Heart right ventricle (tissue), 16 donors: ENCODE data around the gene ATP2B3. TPM values are rescaled to one million over a fixed set of nuclear protein-coding genes. Genes with fewer than 3 reads are reported as not detected.
A peak's percentile ranks its signal among the peaks of the same experiment; 100 is the strongest.

Source experiments
- ATAC-seq, 8 donors: fragments of 200-7000 bp; cut with Tn5 transposase; one replicate each; pipeline ENCODE4 v1.9.1; 2020; ENCODE audit warnings: mild to moderate bottlenecking in 8 of 8, moderate library complexity in 8 of 8, moderate number of reproducible peaks in 1 of 8
- DNase-seq, 2 donors: peaks; one replicate each; pipeline ENCODE4 v3.0.0-alpha.2; 2020
- H3K27ac ChIP-seq, 10 donors: fragments of 200-600 bp; sonication (generic) in 2 of 10; one replicate each; pipeline versions ENCODE4 v1.5.0 to v1.8.0; 2020 to 2022; ENCODE audit warnings: mild to moderate bottlenecking in 3 of 10
- H3K27me3 ChIP-seq, 7 donors: fragments of 200-600 bp; one replicate each; pipeline ENCODE4 v1.8.0; 2021 to 2022; ENCODE audit warnings: mild to moderate bottlenecking in 2 of 7
- H3K36me3 ChIP-seq, 9 donors: fragments of 200-600 bp; sonication (generic) in 1 of 9; one replicate each; pipeline versions ENCODE4 v1.5.0 to v1.8.0; 2020 to 2022; ENCODE audit warnings: mild to moderate bottlenecking in 2 of 9
- H3K4me1 ChIP-seq, 9 donors: fragments of 200-600 bp; sonication (generic) in 1 of 9; one replicate each; pipeline versions ENCODE4 v1.5.0 to v1.8.0; 2020 to 2022; ENCODE audit warnings: mild to moderate bottlenecking in 4 of 9
- H3K4me3 ChIP-seq, 10 donors: fragments of 200-600 bp; sonication (generic) in 2 of 10; one replicate each; pipeline versions ENCODE4 v1.5.0 to v1.8.0; 2020 to 2022; ENCODE audit warnings: mild to moderate bottlenecking in 7 of 10, moderate library complexity in 2 of 10
- H3K9me3 ChIP-seq, 11 donors: fragments of 200-600 bp in 10 of 11; sonication (generic) in 2 of 11; one replicate each; pipeline versions ENCODE4 v1.5.0 to v1.8.0; 2013 to 2022; ENCODE audit warnings: mild to moderate bottlenecking in 2 of 11, control low read depth in 1 of 11, moderate library complexity in 1 of 11
- WGBS, 2 donors: extraction: QIAGEN DNeasy Blood & Tissue Kit; methylation state at CpG; one replicate each; pipeline ENCODE4 v1.1.7; 2013; ENCODE audit warnings: inconsistent platforms in 1 of 2; 5-methylcytosine and 5-hydroxymethylcytosine counted together
- intact Hi-C, 10 donors: fragments of 100-400 bp; cut with DNase I; formaldehyde crosslinking; loops; one replicate each; pipeline versions ENCODE4 v1.11.1 to v1.14.2; 2022
- polyA plus RNA-seq, 2 donors: library from polyadenylated mRNA; stranded (reverse); fragments of 200-250 nt; gene quantifications; one replicate each; pipeline ENCODE4 v1.2.3, GENCODE V29; 2013
- total RNA-seq, 10 donors: library from RNA; stranded (reverse); fragmentation: NEBNext Ultra II Directional in 3 of 10; extraction: Animal tissue kit (Norgen Biotek cat#: 25700) in 3 of 10; gene quantifications; one replicate each; pipeline versions ENCODE4 v1.2.1 to v1.2.4, GENCODE V29; 2021 to 2023
- TF ChIP-seq, protein P1 (sequence below), 9 donors: fragments of 200-600 bp; sonication (generic) in 2 of 9; IDR thresholded peaks; one replicate each; pipeline versions ENCODE4 v1.5.0 to v1.8.0; 2021 to 2022; ENCODE audit warnings: antibody characterized with exemption in 9 of 9, mild to moderate bottlenecking in 5 of 9, moderate library complexity in 1 of 9
- donor health status: Arrhythmogenic right ventricular cardiomyopathy.
- donor health status: ischemic (EF 13 %, LVEDD 7.1; RV severe dilation, severe dysfunction).
- donor health status: healthy with polysubstance abuse.
- donor health status: DM: no; HTN: yes; CAD: no.
- donor health status: DM: no; HTN: no; CAD: no.
- donor health status: ischemic (EF 25% LVEDD 6.9; RV normal size, moderate dysfunction).
- donor health status: ischemic (EF 25% LVEDD 5.7; RV mildly dilated, moderate dysfunction).
- donor health status: healthy.
- donor health status: DM: yes; HTN: yes; CAD: no.
- donor health status: Ischemic cardiomyopathy.
- donor health status: ischemic (EF 35%, LVEDD 5.7; RV mildly dilated, moderate dysfunction).
- donor health status: nonischemic (EF 11% LVEDD 7.7; RV severe dilation, severe dysfunction).
- donor health status: DM: yes; HTN: yes; CAD: no.
- donor health status: PGD.
- donor health status: ischemic (EF 29% LVEDD 5.4; RV normal size, mild dysfunction).
- donor health status: nonischemic (EF 23%, LVEDD 6.1; RV moderate dilation, normal function).

ATP2B3 gene
- total and polyA plus RNA-seq, 12 donors, result not detected

- Histone ChIP-seq H3K4me1 (peaks cover 0 to 42% (median 14%) of the 10 kb centered on the region in 9 donors), H3K9me3 (no peaks in the 10 kb centered on the region), H3K36me3 (no peaks in the 10 kb centered on the region), H3K27me3 (no peaks in the 10 kb centered on the region), H3K4me3 (no peak overlapping the region), H3K27ac (peak overlapping the region in 9 of 10 donors; percentile 52 to 83 (median 73))
- 29 to 41% methylated on average over 19 to 24 of the region's 27 CpGs for WGBS, 2 donors
- DNase-seq (peak; percentile 47 to 60), ATAC-seq (peak; percentile 49 to 84 (median 72))
- TF ChIP-seq, protein P1, sequence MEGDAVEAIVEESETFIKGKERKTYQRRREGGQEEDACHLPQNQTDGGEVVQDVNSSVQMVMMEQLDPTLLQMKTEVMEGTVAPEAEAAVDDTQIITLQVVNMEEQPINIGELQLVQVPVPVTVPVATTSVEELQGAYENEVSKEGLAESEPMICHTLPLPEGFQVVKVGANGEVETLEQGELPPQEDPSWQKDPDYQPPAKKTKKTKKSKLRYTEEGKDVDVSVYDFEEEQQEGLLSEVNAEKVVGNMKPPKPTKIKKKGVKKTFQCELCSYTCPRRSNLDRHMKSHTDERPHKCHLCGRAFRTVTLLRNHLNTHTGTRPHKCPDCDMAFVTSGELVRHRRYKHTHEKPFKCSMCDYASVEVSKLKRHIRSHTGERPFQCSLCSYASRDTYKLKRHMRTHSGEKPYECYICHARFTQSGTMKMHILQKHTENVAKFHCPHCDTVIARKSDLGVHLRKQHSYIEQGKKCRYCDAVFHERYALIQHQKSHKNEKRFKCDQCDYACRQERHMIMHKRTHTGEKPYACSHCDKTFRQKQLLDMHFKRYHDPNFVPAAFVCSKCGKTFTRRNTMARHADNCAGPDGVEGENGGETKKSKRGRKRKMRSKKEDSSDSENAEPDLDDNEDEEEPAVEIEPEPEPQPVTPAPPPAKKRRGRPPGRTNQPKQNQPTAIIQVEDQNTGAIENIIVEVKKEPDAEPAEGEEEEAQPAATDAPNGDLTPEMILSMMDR (IDR thresholded peaks at IDR 0.05), result no peak
- intact Hi-C loops, result no loop called here
Observed at GRCh38 chrX:153488231-153488914, 29.1 kb upstream of the ATP2B3 start.

- Histone ChIP-seq H3K4me3 (no peak overlapping the region), H3K27ac (peak overlapping the region in 1 of 10 donors; percentile 7), H3K27me3 (peaks cover 0 to 5% (median 0%) of the 10 kb centered on the region in 7 donors), H3K36me3 (no peaks in the 10 kb centered on the region), H3K4me1 (peaks cover 0 to 42% (median 14%) of the 10 kb centered on the region in 9 donors), H3K9me3 (no peaks in the 10 kb centered on the region)
- DNase-seq (no peak), ATAC-seq (no peak)
- TF ChIP-seq, protein P1 (IDR thresholded peaks at IDR 0.05), result no peak
- intact Hi-C loops, result no loop called here
- 78 to 80% methylated on average over 18 to 20 of the region's 20 CpGs for WGBS, 2 donors
Observed at GRCh38 chrX:153490217-153490930, 27.1 kb upstream of the ATP2B3 start.

- no peak overlapping the region for H3K4me3 ChIP-seq
- no peaks in the 10 kb centered on the region for H3K36me3 ChIP-seq
- peak overlapping the region in 5 of 10 donors; percentile 7 to 65 (median 30) for H3K27ac ChIP-seq
- peaks cover 0 to 42% (median 14%) of the 10 kb centered on the region in 9 donors for H3K4me1 ChIP-seq
- intact Hi-C loops, result no loop called here
- no peaks in the 10 kb centered on the region for H3K9me3 ChIP-seq
- TF ChIP-seq, protein P1 (IDR thresholded peaks at IDR 0.05), result no peak
- peaks cover 0 to 15% (median 0%) of the 10 kb centered on the region in 7 donors for H3K27me3 ChIP-seq
- DNase-seq, result no peak
- ATAC-seq, result no peak
- WGBS, 2 donors, result 56 to 60% methylated on average over 4 to 10 of the region's 10 CpGs
Observed at GRCh38 chrX:153491351-153491914, 26.0 kb upstream of the ATP2B3 start.

DNA sequence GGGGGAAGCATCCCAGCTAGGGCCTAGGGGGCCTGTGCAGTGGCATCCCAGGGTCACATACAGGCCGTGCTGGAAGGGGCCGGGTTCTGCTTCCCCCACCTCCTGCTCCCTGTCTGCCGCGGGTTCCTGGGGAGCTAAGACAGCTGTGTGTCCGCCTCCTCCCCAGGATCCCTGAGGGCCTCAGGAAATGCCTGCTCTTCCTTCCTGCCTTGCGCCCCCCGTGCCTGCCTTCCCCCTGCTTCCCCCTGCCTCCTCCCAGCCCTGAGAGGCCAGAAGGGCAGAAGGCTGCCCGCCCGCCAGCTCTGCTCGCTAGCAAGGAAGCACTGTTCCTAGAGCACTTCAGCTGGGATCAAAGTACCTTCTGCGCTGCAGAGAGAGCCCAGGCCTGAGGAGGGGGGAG lies 25.5 kb upstream of the ATP2B3 start:
- Histone ChIP-seq H3K27me3 (peaks cover 0 to 18% (median 0%) of the 10 kb centered on the region in 7 donors), H3K4me3 (no peak overlapping the region), H3K36me3 (no peaks in the 10 kb centered on the region), H3K4me1 (peaks cover 0 to 42% (median 14%) of the 10 kb centered on the region in 9 donors), H3K9me3 (no peaks in the 10 kb centered on the region), H3K27ac (peak overlapping the region in 4 of 10 donors; percentile 7 to 65 (median 24))
- TF ChIP-seq, protein P1 (IDR thresholded peaks at IDR 0.05), result no peak
- no peak for DNase-seq
- no peak for ATAC-seq
- intact Hi-C loops, result no loop called here
- WGBS, 2 donors, result 35 to 54% methylated on average over 6 to 11 of the region's 11 CpGs
